ENCODE measurements around the gene SHF. TPM values are rescaled to one million over a fixed set of nuclear protein-coding genes. Genes with fewer than 3 reads are reported as not detected.

The SHF gene
- total and polyA plus RNA-seq, 2 experiments from 2014 or later = 20.0 to 26.9 TPM

GRCh38 chr15:45130291-45131000, 57.3 kb downstream of the SHF start:
- no peak for TF ChIP-seq CTCF (IDR thresholded peaks at IDR 0.05; ENCODE audit: low read depth, low read length)
- Histone ChIP-seq H3K36me3 (no peaks in the 10 kb centered on the region), H3K27me3 (peaks cover 100% of the 10 kb centered on the region), H3K4me1 (ENCODE audit: low read depth) (no peaks in the 10 kb centered on the region), H3K9me3 (ENCODE audit: low read depth) (no peaks in the 10 kb centered on the region), H3K4me3 (no peak overlapping the region), H3K27ac (no peak overlapping the region)
- no peak for DNase-seq (ENCODE audit: low read depth in 1 of 2, low spot score in 1 of 2)

DNA sequence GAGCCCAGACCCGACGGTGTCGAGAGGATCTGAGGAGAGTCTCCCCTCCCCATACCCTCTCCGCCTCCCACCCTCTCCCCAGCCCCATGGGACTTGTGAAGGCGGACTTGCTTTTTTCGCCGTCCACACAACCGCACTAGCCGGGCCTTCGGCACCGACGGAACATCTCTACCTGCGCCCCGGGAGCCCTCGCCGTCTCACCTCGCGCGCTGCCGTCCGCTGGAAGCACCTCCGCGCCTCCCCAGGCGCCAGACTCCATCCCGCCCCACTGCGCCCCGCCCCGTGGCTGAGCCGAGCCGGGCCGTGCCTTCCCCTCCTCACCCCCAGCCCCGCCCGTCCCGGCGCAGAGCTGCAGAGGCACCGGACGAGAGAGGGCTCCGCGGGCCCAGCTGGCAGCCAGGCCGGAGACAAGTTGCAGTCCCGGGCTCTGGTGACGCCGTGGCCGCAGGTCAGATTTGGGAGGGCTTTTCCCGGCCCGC, 58.1 kb downstream of the SHF start, which contains the start of the genes DUOX1 and DUOXA1:
Gene DUOX1, plus strand, starts transcription at position 344 of the 479 bp plus-strand sequence. CDS start 1,973 bp downstream, outside the sequence.
Gene DUOXA1, minus strand, starts transcription at position 229 of the 479 bp plus-strand sequence. CDS start 6,865 bp downstream, outside the sequence.
- no peak within 1 kb of the TSS for H3K27ac ChIP-seq
- H3K27me3 ChIP-seq = peaks cover 100% of the 10 kb centered on the region
- DNase-seq (ENCODE audit: low read depth in 1 of 2, low spot score in 1 of 2) = peak in 1 of 2 donors; percentile 30
- H3K36me3 ChIP-seq = no peaks in the 10 kb centered on the region
- TF ChIP-seq CTCF (IDR thresholded peaks at IDR 0.05; ENCODE audit: low read depth, low read length) = no peak
- H3K9me3 ChIP-seq (ENCODE audit: low read depth) = no peaks in the 10 kb centered on the region
- no peaks in the 10 kb centered on the region for H3K4me1 ChIP-seq (ENCODE audit: low read depth)
- peak within 1 kb of the TSS; percentile 25 for H3K4me3 ChIP-seq

DNA sequence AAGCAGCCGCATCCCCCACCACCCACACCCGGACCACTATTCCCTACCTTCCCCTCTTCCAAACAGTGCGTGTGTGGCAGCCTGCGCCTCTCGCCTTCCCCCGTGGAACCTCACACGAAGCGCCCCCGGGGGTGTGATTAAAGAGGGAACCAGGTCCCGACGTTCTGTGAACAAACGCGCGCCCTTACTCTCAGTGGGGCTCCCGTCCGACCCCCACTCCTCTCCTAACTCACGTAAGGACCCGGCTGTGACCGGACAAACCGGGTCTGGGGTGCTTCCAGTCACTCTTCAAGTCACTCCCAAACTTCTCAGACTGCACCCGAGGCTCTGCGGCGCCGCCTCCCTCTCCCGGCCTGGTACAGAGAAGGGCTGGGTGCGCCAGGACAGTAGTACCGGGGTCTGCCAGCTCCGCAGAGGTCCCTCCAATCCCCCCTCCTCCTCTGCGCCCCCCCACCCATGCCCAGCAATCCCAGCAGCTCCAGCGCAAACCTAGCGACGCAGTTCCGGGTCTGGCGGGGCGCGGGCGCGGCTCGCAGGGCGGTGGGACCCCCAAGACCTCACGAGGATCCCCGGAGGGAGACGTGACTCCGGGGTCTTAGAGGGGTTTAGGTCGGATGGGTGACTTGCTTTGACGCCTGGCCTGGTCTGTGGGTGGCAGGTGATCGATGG, 58.7 kb downstream of the SHF start:
- no peaks in the 10 kb centered on the region for H3K9me3 ChIP-seq (ENCODE audit: low read depth)
- peaks cover 100% of the 10 kb centered on the region for H3K27me3 ChIP-seq
- no peak overlapping the region for H3K27ac ChIP-seq
- H3K36me3 ChIP-seq = no peaks in the 10 kb centered on the region
- H3K4me1 ChIP-seq (ENCODE audit: low read depth) = no peaks in the 10 kb centered on the region
- no peak for TF ChIP-seq CTCF (IDR thresholded peaks at IDR 0.05; ENCODE audit: low read depth, low read length)
- peak overlapping the region; percentile 25 for H3K4me3 ChIP-seq
- no peak for DNase-seq (ENCODE audit: low read depth in 1 of 2, low spot score in 1 of 2)

GRCh38 chr15:45126535-45127158, 61.1 kb downstream of the SHF start:
- H3K27me3 ChIP-seq = peaks cover 100% of the 10 kb centered on the region
- H3K36me3 ChIP-seq = no peaks in the 10 kb centered on the region
- H3K4me3 ChIP-seq = no peak overlapping the region
- no peak overlapping the region for H3K27ac ChIP-seq
- TF ChIP-seq CTCF (IDR thresholded peaks at IDR 0.05; ENCODE audit: low read depth, low read length) = peak; percentile 71
- no peaks in the 10 kb centered on the region for H3K4me1 ChIP-seq (ENCODE audit: low read depth)
- H3K9me3 ChIP-seq (ENCODE audit: low read depth) = no peaks in the 10 kb centered on the region
- peak; percentile 38 to 43 for DNase-seq (ENCODE audit: low read depth in 1 of 2, low spot score in 1 of 2)

GRCh38 chr15:45123397-45123796, 64.4 kb downstream of the SHF start:
- peaks cover 97% of the 10 kb centered on the region for H3K27me3 ChIP-seq
- no peaks in the 10 kb centered on the region for H3K36me3 ChIP-seq
- no peaks in the 10 kb centered on the region for H3K9me3 ChIP-seq (ENCODE audit: low read depth)
- H3K4me1 ChIP-seq (ENCODE audit: low read depth) = no peaks in the 10 kb centered on the region
- no peak overlapping the region for H3K27ac ChIP-seq
- DNase-seq (ENCODE audit: low read depth in 1 of 2, low spot score in 1 of 2) = no peak
- no peak overlapping the region for H3K4me3 ChIP-seq
- no peak for TF ChIP-seq CTCF (IDR thresholded peaks at IDR 0.05; ENCODE audit: low read depth, low read length)
